ENCODE results near the gene IQCH.

DNA sequence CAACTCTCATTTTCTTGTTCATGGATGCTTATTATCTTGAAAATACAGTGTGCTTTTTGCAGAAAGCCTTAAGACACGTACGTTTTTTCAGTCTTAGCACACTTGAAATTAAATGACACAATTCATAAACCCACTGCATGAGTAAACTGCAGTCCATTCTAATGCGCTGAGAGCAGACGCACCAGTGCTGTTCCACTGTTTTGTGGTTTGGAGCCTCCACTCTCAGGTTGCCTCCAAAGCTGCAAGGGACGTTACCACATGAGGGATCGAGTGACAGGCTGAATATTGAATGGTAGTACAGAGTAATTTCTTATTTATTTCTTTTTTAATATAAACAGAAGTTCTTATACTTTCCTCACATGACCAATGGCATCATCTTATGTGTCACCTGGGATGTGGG is 12.3 kb downstream of the IQCH start:
- TF ChIP-seq CTCF (IDR thresholded peaks at IDR 0.05) (no peak), POLR2A (IDR thresholded peaks at IDR 0.05) (no peak)

Data from body of pancreas (tissue), 4 donors.